Measurements from ENCODE around the gene CEP131.
A peak's percentile ranks its signal among the peaks of the same experiment; 100 is the strongest.

Gene CEP131

DNA sequence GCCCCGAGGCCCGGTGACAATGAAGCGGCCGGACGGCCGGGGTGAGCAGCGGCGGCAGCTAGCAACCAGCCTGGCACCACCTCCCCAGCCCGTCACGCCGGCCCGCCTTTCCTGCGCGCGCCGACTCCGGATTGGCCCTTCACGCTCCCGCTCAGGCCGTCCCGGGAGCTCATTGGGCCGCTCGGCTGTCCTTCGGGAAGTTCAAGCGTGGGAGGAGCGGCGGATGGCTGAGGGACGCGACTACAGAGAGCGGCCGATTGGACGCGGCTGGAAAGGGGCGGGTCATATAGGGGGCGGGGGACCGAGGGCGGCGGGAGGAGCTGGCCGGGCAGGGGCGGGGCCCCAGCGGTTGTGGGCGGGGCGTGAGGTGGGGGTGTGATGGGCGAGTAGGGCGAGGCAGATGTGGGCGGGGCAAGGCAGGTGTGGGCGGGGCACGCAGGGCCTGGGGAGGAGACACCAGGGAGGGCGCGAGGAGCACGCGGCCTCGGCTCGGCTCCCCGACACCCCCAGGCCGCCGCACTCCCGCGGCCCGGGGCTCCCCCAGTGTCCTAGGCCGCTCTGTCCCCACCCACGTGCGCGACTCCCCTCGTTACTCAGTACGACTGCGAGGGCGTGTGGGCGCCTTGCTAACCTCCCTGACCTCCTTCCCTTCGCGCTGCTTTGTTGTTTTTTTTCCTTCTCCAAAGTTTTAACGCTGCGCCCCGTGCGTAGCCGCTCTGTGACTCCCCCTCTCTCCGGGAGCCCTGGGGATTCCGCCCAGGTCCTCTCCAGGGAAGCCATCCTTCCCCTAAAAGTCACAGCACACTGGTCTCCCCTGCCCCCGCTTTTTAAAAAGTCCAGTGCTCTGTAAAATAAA lies at the start of gene CEP131:
TSS of gene CEP131 (minus strand) at position 60 of the 856 bp plus-strand sequence. CDS start 2,909 bp downstream, outside the sequence.
- H3K4me3 ChIP-seq (ENCODE audit: low read length), result peak within 1 kb of the TSS; percentile 60
- TF ChIP-seq, protein P1, sequence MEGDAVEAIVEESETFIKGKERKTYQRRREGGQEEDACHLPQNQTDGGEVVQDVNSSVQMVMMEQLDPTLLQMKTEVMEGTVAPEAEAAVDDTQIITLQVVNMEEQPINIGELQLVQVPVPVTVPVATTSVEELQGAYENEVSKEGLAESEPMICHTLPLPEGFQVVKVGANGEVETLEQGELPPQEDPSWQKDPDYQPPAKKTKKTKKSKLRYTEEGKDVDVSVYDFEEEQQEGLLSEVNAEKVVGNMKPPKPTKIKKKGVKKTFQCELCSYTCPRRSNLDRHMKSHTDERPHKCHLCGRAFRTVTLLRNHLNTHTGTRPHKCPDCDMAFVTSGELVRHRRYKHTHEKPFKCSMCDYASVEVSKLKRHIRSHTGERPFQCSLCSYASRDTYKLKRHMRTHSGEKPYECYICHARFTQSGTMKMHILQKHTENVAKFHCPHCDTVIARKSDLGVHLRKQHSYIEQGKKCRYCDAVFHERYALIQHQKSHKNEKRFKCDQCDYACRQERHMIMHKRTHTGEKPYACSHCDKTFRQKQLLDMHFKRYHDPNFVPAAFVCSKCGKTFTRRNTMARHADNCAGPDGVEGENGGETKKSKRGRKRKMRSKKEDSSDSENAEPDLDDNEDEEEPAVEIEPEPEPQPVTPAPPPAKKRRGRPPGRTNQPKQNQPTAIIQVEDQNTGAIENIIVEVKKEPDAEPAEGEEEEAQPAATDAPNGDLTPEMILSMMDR (IDR thresholded peaks at IDR 0.05; ENCODE audit: insufficient read depth, low read depth, low read length, missing control alignments), result no peak
- DNase-seq (ENCODE audit: low read depth), result peak; percentile 99

DNA sequence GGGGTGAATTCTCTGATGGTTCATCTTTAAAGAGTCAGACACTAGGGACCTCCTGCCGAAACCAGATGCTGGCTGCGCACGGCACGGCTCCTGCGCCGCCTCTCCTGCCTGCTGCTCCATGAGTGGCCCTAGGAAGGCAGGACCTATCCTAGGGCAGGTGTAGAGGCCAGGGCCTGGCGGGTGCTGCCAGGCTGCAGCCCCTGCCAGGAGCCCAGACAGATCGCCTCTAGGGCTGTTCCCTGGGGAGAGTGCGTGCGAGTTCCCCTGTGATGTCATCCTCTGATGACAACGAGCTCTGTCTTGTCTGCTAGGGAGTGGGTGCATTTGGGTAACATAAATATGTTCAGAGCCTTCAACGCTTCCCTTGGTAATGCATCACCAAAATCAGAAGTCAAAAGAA lies 48.5 kb upstream of the CEP131 start:
- no peak overlapping the region for H3K4me3 ChIP-seq (ENCODE audit: low read length)
- peak; percentile 80 for DNase-seq (ENCODE audit: low read depth)
- TF ChIP-seq, protein P1 (IDR thresholded peaks at IDR 0.05; ENCODE audit: insufficient read depth, low read depth, low read length, missing control alignments), result no peak

GRCh38 chr17:81270279-81270678 lies 47.5 kb upstream of the CEP131 start:
- TF ChIP-seq, protein P1 (IDR thresholded peaks at IDR 0.05; ENCODE audit: insufficient read depth, low read depth, low read length, missing control alignments), result no peak
- no peak for DNase-seq (ENCODE audit: low read depth)
- no peak overlapping the region for H3K4me3 ChIP-seq (ENCODE audit: low read length)

DNA sequence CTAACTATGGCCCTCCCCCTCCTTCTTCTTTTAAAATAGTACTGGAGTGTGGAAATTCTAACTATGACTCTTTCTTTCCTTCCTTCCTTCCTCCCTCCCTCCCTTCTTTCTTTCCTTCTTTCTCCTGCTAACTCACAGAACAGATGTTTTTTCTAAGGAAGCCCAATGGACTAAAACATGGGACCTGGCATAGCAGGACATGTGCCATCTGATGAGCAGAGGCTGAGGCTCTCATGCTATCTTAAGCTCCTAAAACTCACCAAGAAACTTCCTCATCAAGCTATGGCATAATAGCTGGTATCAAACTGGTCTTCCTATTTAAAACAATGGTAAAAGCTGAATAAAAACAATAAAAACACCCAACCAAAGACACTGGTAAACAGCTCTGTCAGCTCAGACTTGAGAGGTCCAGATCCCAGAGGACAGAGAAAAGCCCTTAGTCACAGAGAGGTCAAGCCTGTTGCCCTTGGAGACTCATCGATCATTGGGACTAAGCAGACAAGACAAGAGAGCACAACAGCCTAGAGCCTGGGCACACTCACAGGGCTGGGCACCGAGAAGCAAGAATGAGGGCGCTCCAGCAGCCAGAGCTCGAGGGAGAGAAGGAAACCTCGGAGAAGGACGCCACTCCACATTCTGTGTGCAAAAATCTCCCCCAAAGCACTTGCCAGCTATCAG lies 44.8 kb upstream of the CEP131 start:
- no peak overlapping the region for H3K4me3 ChIP-seq (ENCODE audit: low read length)
- no peak for DNase-seq (ENCODE audit: low read depth)
- TF ChIP-seq, protein P1 (IDR thresholded peaks at IDR 0.05; ENCODE audit: insufficient read depth, low read depth, low read length, missing control alignments), result no peak

DNA sequence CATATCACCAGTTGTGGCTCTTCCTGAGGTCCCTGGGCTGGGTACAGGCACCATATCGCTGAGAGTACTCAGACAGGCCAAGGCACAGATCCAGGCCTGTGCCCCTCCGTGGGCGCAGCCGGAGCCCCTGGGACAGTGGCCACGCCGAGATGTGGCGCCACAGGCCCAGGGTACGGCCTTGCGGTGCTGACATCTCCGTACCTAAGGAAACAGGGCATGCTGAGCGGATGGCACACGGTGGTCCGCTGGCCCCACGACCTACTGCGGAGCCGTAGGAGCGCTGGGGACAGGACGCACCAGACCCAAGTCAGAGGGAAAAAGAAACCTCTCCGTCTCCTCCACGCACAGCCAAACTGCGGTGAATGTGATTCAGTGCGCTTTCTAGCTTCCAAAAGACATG lies 42.8 kb upstream of the CEP131 start:
- DNase-seq (ENCODE audit: low read depth), result no peak
- TF ChIP-seq, protein P1 (IDR thresholded peaks at IDR 0.05; ENCODE audit: insufficient read depth, low read depth, low read length, missing control alignments), result no peak
- H3K4me3 ChIP-seq (ENCODE audit: low read length), result no peak overlapping the region

DNA sequence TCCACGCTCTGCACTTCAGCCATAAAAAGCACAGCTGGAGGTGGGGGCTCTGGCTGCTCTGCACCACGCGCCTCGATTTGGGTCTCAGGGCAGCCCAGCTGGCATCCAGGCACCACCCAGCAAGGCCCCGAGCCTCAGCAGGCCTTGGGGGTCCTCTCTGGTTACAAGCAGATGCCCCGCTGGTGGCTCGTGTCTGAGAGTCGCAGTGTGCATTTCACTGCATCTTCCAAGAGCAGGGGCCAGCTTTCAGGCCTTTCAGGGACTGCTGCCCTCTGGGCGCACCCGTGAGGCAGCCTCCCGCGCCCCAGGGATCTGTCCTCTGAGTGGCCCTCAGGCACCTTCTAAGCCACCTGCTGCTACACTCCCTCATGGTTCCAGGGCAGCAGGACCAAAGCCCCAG lies 41.9 kb upstream of the CEP131 start:
- H3K4me3 ChIP-seq (ENCODE audit: low read length), result no peak overlapping the region
- DNase-seq (ENCODE audit: low read depth), result no peak
- TF ChIP-seq, protein P1 (IDR thresholded peaks at IDR 0.05; ENCODE audit: insufficient read depth, low read depth, low read length, missing control alignments), result no peak

Data from epithelial cell of esophagus (primary cell).